ENCODE data around the gene HSPB2.
A peak's percentile ranks its signal among the peaks of the same experiment; 100 is the strongest.

DNA sequence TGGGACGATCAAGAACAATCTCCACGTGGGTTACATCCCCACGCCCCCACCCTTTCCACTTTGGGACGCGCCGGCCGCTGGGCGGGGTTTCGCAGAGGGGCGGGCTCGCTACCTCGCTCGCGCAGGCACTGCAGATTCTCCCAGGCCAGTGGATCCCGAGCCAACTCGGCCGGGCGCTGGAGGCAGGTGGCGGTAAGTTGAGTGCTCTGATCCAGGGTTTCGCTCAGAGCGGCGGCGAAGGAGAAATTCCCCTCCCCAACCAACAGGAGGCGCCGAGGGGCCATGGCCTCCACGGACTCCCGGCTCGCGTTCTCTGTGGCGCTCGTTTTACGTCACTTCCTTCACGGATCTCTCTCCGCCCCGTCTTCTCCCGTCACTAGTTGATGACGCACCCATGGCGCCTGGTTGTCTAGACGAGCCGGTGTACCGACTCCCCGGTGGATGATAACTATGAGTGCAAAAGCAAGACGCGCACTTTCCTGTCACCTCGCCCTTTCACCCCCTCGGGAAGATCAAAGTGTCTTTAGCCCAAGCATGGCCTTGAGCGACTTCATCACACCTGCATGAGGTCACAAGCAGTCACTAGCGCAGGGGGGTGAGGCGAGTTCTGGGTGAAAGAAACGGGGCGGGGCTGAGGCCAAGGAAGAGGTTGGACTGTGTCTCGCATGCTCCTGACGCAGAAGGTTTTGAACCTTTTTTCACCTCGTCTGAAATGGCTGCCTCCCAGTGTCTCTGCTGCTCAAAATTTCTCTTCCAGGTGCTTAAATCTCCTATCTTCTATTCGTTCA, 33.5 kb upstream of the HSPB2 start, which contains the start of the genes CFAP68 and FDXACB1:
- TF ChIP-seq POLR2A (IDR thresholded peaks at IDR 0.05), result peak in 1 of 2 donors; percentile 56
- TF ChIP-seq, protein P1, sequence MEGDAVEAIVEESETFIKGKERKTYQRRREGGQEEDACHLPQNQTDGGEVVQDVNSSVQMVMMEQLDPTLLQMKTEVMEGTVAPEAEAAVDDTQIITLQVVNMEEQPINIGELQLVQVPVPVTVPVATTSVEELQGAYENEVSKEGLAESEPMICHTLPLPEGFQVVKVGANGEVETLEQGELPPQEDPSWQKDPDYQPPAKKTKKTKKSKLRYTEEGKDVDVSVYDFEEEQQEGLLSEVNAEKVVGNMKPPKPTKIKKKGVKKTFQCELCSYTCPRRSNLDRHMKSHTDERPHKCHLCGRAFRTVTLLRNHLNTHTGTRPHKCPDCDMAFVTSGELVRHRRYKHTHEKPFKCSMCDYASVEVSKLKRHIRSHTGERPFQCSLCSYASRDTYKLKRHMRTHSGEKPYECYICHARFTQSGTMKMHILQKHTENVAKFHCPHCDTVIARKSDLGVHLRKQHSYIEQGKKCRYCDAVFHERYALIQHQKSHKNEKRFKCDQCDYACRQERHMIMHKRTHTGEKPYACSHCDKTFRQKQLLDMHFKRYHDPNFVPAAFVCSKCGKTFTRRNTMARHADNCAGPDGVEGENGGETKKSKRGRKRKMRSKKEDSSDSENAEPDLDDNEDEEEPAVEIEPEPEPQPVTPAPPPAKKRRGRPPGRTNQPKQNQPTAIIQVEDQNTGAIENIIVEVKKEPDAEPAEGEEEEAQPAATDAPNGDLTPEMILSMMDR (IDR thresholded peaks at IDR 0.05), result peak; percentile 81 to 99 (median 98)

Measured in gastroesophageal sphincter (tissue), 3 donors.